Activated CD4-positive, alpha-beta T cell treated with anti-CD3 and anti-CD28 coated beads for 36 hours (primary cell): ENCODE results near the gene ANO9. TPM values are rescaled to one million over a fixed set of nuclear protein-coding genes. Genes with fewer than 3 reads are reported as not detected.
A peak's percentile ranks its signal among the peaks of the same experiment; 100 is the strongest.

Experiments
- ATAC-seq: fragments of 200-7000 bp; cut with Tn5 transposase; one replicate; pipeline ENCODE4 v1.10.0; 2021; ENCODE audit warnings: mild to moderate bottlenecking, moderate library complexity
- CTCF ChIA-PET: fragments of 350-600 bp; sonication (Branson Sonifier 250); formaldehyde crosslinking; loops from one replicate; lab custom pipeline; 2021; ENCODE audit warnings: antibody characterized with exemption; lab: Charles Lee
- POLR2A ChIA-PET: fragments of 350-600 bp; sonication (Branson Sonifier 250); formaldehyde crosslinking; loops from one replicate; lab custom pipeline; 2021; ENCODE audit warnings: antibody characterized with exemption, inconsistent platforms; lab: Charles Lee
- DNase-seq: peaks from one replicate; pipeline ENCODE4 v3.0.0-alpha.2; 2020
- H3K27ac Mint-ChIP-seq: one replicate; pipeline ENCODE4 v1.8.0; 2021; ENCODE audit warnings: mixed read lengths
- H3K27me3 Mint-ChIP-seq: one replicate; pipeline ENCODE4 v1.8.0; 2021; ENCODE audit warnings: mixed read lengths
- H3K36me3 Mint-ChIP-seq: one replicate; pipeline ENCODE4 v1.8.0; 2021; ENCODE audit warnings: low read depth, mixed read lengths
- H3K4me1 Mint-ChIP-seq: one replicate; pipeline ENCODE4 v1.8.0; 2021; ENCODE audit warnings: mixed read lengths
- H3K4me3 Mint-ChIP-seq: one replicate; pipeline ENCODE4 v1.8.0; 2021; ENCODE audit warnings: mild to moderate bottlenecking, moderate library complexity, mixed read lengths
- H3K9me3 Mint-ChIP-seq: one replicate; pipeline ENCODE4 v1.8.0; 2021; ENCODE audit warnings: low read depth, mixed read lengths
- intact Hi-C, 2 experiments: fragments of 100-400 bp; cut with DNase I in 1 of 2; cut with micrococcal nuclease in 1 of 2; formaldehyde crosslinking; loops; one replicate each; pipeline versions ENCODE4 v1.14.2 to v1.15.1; 2022 to 2024; cut with DNase I, micrococcal nuclease
- total RNA-seq, 2 experiments: library from RNA; stranded (reverse); gene quantifications; one replicate each; pipeline ENCODE4 v1.2.3, GENCODE V29; 2021

The ANO9 gene
- total RNA-seq, 2 experiments from 2014 or later = 31.7 to 38.8 TPM

GRCh38 chr11:456533-456932 lies 14.7 kb upstream of the ANO9 start:
- H3K36me3 Mint-ChIP-seq = peaks cover 20% of the 10 kb centered on the region
- H3K9me3 Mint-ChIP-seq = no peaks in the 10 kb centered on the region
- peak; percentile 71 for DNase-seq
- peak overlapping the region; percentile 86 for H3K27ac Mint-ChIP-seq
- ChIA-PET CTCF (interaction anchor here (0.6 to 1.8 kb wide), 5 partner anchors 9 to 151 kb away, joined by 3 to 5 read pairs (median 3); no protein-coding TSS in a partner anchor), POLR2A (interaction anchor here (0.7 kb wide), 1 partner anchor 57 kb away, joined by 4 read pairs; no protein-coding TSS in a partner anchor)
- no peaks in the 10 kb centered on the region for H3K27me3 Mint-ChIP-seq
- intact Hi-C loops = no loop called here
- ATAC-seq = peak; percentile 90
- H3K4me3 Mint-ChIP-seq = peak overlapping the region; percentile 28
- peaks cover 26% of the 10 kb centered on the region for H3K4me1 Mint-ChIP-seq

GRCh38 chr11:455566-456147 lies 13.8 kb upstream of the ANO9 start:
- DNase-seq = no peak
- Mint-ChIP-seq H3K4me1 (peaks cover 33% of the 10 kb centered on the region), H3K9me3 (no peaks in the 10 kb centered on the region), H3K4me3 (no peak overlapping the region), H3K36me3 (peaks cover 22% of the 10 kb centered on the region), H3K27me3 (no peaks in the 10 kb centered on the region), H3K27ac (no peak overlapping the region)
- ChIA-PET CTCF (interaction anchor here (0.6 to 1.5 kb wide), 3 partner anchors 8 to 50 kb away, joined by 3 to 5 read pairs (median 3); no protein-coding TSS in a partner anchor), POLR2A (no interaction called here)
- intact Hi-C loops = no loop called here
- ATAC-seq = no peak

- H3K4me3 Mint-ChIP-seq = no peak overlapping the region
- H3K9me3 Mint-ChIP-seq = no peaks in the 10 kb centered on the region
- peaks cover 19% of the 10 kb centered on the region for H3K36me3 Mint-ChIP-seq
- POLR2A ChIA-PET = no interaction called here
- intact Hi-C loops = loop anchor here in 1 of 2 experiments (5.0 kb wide), 1 partner anchor 248 kb away; the partner anchor contains the start of genes BET1L and RIC8A
- peak overlapping the region; percentile 19 for H3K27ac Mint-ChIP-seq
- no peaks in the 10 kb centered on the region for H3K27me3 Mint-ChIP-seq
- DNase-seq (no peak), ATAC-seq (no peak)
- H3K4me1 Mint-ChIP-seq = peaks cover 34% of the 10 kb centered on the region
- CTCF ChIA-PET = interaction anchor here (0.5 to 0.7 kb wide), 2 partner anchors 12 to 100 kb away, joined by 3 read pairs; no protein-coding TSS in a partner anchor
These were observed 13.2 kb upstream of the ANO9 start for GRCh38 chr11:454801-455565.

- intact Hi-C loops = loop anchor here in 1 of 2 experiments (5.0 kb wide), 1 partner anchor 247 kb away; the partner anchor contains the start of genes BET1L and RIC8A
- peaks cover 19% of the 10 kb centered on the region for H3K36me3 Mint-ChIP-seq
- no peaks in the 10 kb centered on the region for H3K9me3 Mint-ChIP-seq
- H3K4me1 Mint-ChIP-seq = peaks cover 36% of the 10 kb centered on the region
- H3K27ac Mint-ChIP-seq = no peak overlapping the region
- no peaks in the 10 kb centered on the region for H3K27me3 Mint-ChIP-seq
- DNase-seq (no peak), ATAC-seq (no peak)
- ChIA-PET POLR2A (no interaction called here), CTCF (interaction anchor here (0.6 to 0.7 kb wide), 2 partner anchors 13 to 66 kb away, joined by 3 read pairs; no protein-coding TSS in a partner anchor)
- H3K4me3 Mint-ChIP-seq = no peak overlapping the region
These were observed 12.2 kb upstream of the ANO9 start for GRCh38 chr11:454043-454442.

- DNase-seq (no peak), ATAC-seq (no peak)
- no peak overlapping the region for H3K27ac Mint-ChIP-seq
- peaks cover 19% of the 10 kb centered on the region for H3K36me3 Mint-ChIP-seq
- no peaks in the 10 kb centered on the region for H3K27me3 Mint-ChIP-seq
- POLR2A ChIA-PET = no interaction called here
- intact Hi-C loops = loop anchor here in 1 of 2 experiments (5.0 kb wide), 1 partner anchor 246 kb away; the partner anchor contains the start of genes BET1L and RIC8A
- CTCF ChIA-PET = interaction anchor here (0.6 kb wide), 1 partner anchor 66 kb away, joined by 3 read pairs; no protein-coding TSS in a partner anchor
- no peak overlapping the region for H3K4me3 Mint-ChIP-seq
- H3K9me3 Mint-ChIP-seq = no peaks in the 10 kb centered on the region
- H3K4me1 Mint-ChIP-seq = peaks cover 38% of the 10 kb centered on the region
These were observed 11.8 kb upstream of the ANO9 start for GRCh38 chr11:453564-453963.

- no peak overlapping the region for H3K27ac Mint-ChIP-seq
- H3K27me3 Mint-ChIP-seq = no peaks in the 10 kb centered on the region
- POLR2A ChIA-PET = no interaction called here
- DNase-seq (no peak), ATAC-seq (no peak)
- no peak overlapping the region for H3K4me3 Mint-ChIP-seq
- CTCF ChIA-PET = interaction anchor here (0.6 kb wide), 1 partner anchor 65 kb away, joined by 3 read pairs; no protein-coding TSS in a partner anchor
- no peaks in the 10 kb centered on the region for H3K9me3 Mint-ChIP-seq
- peaks cover 38% of the 10 kb centered on the region for H3K4me1 Mint-ChIP-seq
- peaks cover 19% of the 10 kb centered on the region for H3K36me3 Mint-ChIP-seq
- intact Hi-C loops = loop anchor here in 1 of 2 experiments (5.0 kb wide), 1 partner anchor 246 kb away; the partner anchor contains the start of genes BET1L and RIC8A
These were observed 11.2 kb upstream of the ANO9 start for GRCh38 chr11:452916-453527.

GRCh38 chr11:452203-452744 lies 10.5 kb upstream of the ANO9 start:
- POLR2A ChIA-PET = no interaction called here
- CTCF ChIA-PET = no interaction called here
- ATAC-seq = no peak
- Mint-ChIP-seq H3K27me3 (no peaks in the 10 kb centered on the region), H3K9me3 (no peaks in the 10 kb centered on the region), H3K27ac (no peak overlapping the region), H3K36me3 (peaks cover 15% of the 10 kb centered on the region), H3K4me3 (no peak overlapping the region), H3K4me1 (peaks cover 33% of the 10 kb centered on the region)
- no peak for DNase-seq
- intact Hi-C loops = loop anchor here in 1 of 2 experiments (5.0 kb wide), 1 partner anchor 245 kb away; the partner anchor contains the start of genes BET1L and RIC8A

- ATAC-seq (no peak), DNase-seq (no peak)
- CTCF ChIA-PET = interaction anchor here (1.9 kb wide), 1 partner anchor 67 kb away, joined by 6 read pairs; no protein-coding TSS in a partner anchor
- peak overlapping the region; percentile 95 for H3K4me3 Mint-ChIP-seq
- intact Hi-C loops = loop anchor here (2.0 to 5.0 kb wide), 2 partner anchors 117 to 244 kb away; partner anchors contain the start of genes BET1L (in 1 of the 2) and RIC8A (in 1 of the 2)
- H3K27me3 Mint-ChIP-seq = no peaks in the 10 kb centered on the region
- H3K27ac Mint-ChIP-seq = no peak overlapping the region
- POLR2A ChIA-PET = no interaction called here
- H3K9me3 Mint-ChIP-seq = no peaks in the 10 kb centered on the region
- peaks cover 27% of the 10 kb centered on the region for H3K4me1 Mint-ChIP-seq
- H3K36me3 Mint-ChIP-seq = peaks cover 11% of the 10 kb centered on the region
These were observed 9.9 kb upstream of the ANO9 start for GRCh38 chr11:451738-452137.

GRCh38 chr11:450809-451451 lies 9.1 kb upstream of the ANO9 start:
- CTCF ChIA-PET = interaction anchor here (0.6 to 1.9 kb wide), 2 partner anchors 68 to 71 kb away, joined by 3 to 6 read pairs; no protein-coding TSS in a partner anchor
- DNase-seq = peak; percentile 83
- H3K9me3 Mint-ChIP-seq = no peaks in the 10 kb centered on the region
- peaks cover 19% of the 10 kb centered on the region for H3K4me1 Mint-ChIP-seq
- intact Hi-C loops = loop anchor here (1.0 to 5.0 kb wide), 4 partner anchors 118 to 244 kb away; partner anchors contain the start of genes BET1L (in 1 of the 2), DEAF1 (in 1 of the 2), PHRF1 (in 1 of the 2) and RIC8A (in 1 of the 2)
- peak; percentile 7 for ATAC-seq
- no peaks in the 10 kb centered on the region for H3K27me3 Mint-ChIP-seq
- H3K4me3 Mint-ChIP-seq = peak overlapping the region; percentile 95
- POLR2A ChIA-PET = no interaction called here
- H3K36me3 Mint-ChIP-seq = peaks cover 11% of the 10 kb centered on the region
- peak overlapping the region; percentile 97 for H3K27ac Mint-ChIP-seq
